ENCODE data around the gene CTNNB1.

CTNNB1 gene

DNA sequence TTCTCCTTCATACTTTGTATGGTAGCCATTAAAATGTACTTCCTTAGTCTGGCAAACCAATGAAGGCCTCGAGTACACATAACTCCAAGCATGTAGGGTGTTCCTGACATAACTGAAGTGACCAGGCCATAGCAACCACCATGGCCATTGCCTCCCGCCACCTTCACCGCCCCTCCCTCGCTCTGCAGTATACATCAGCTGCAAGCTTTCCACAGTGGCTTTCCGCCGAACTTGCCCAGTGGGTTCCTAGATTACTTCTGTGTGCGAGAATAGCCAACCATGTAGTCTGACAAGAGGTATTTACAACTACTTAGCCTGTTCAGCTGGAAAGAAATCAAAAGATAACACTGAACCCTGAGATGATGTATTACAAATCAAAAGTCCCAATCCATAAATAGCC is 3.4 kb upstream of the CTNNB1 start:
- Histone ChIP-seq H3K27me3 (ENCODE audit: insufficient read depth, low read length) (peaks cover 8% of the 10 kb centered on the region; the same call in 1 of the 2 replicates), H3K27ac (ENCODE audit: low read length) (no peak overlapping the region), H3K9ac (ENCODE audit: low read depth, low read length) (no peak overlapping the region), H3K4me3 (ENCODE audit: low read length) (no peak overlapping the region), H3K9me3 (ENCODE audit: insufficient read depth, low read depth, low read length) (no peaks in the 10 kb centered on the region), H3K36me3 (ENCODE audit: insufficient read depth, low read depth, low read length) (no peaks in the 10 kb centered on the region), H3K4me1 (ENCODE audit: insufficient read depth, low read length) (peaks cover 3% of the 10 kb centered on the region; the same call in 1 of the 2 replicates)

DNA sequence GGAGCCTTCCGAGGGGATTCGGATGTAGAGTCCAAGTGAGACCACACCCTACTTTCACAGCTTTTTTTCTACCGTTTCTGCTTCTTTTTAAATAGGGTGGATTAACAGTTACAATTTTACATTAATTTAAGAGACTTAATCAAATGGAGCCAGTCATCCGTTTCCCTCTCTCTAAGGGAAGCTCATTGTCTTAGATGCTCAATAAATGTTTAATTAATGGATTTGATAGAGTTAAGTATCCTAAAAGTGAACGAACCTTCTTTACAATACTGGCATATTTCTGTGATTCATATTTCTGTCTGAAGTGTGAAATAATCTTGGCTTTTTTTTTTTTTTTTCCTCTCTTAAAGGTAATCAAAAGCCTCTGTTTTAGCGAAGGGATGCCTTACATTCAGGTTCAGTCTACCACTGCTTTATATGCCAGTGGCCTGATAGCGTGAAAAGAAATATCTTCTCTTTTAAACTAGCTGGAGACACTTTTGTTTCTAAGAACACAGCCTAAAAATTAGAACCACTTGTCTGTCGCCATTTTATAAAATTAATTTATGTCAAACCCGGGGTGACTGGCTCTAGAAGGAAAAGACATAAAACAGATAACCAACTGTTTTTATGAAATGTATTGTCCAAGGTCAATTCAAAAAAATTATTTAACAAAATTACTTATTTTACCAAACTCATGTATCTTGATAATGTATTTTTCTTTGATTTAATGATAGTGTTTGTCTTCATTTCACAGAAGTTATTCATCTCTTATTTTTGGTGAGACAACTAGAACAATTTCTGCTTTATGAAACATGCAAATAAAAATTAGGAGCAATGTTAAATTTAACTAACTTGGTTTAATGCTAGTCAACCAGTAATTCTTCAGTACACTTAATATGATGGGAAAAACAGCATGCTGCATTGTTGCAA is 2.5 kb upstream of the CTNNB1 start:
- H3K27ac ChIP-seq (ENCODE audit: low read length), result no peak overlapping the region
- no peak overlapping the region for H3K4me3 ChIP-seq (ENCODE audit: low read length)
- peaks cover 8% of the 10 kb centered on the region; the same call in 1 of the 2 replicates for H3K27me3 ChIP-seq (ENCODE audit: insufficient read depth, low read length)
- H3K36me3 ChIP-seq (ENCODE audit: insufficient read depth, low read depth, low read length), result no peaks in the 10 kb centered on the region
- no peaks in the 10 kb centered on the region for H3K9me3 ChIP-seq (ENCODE audit: insufficient read depth, low read depth, low read length)
- no peak overlapping the region for H3K9ac ChIP-seq (ENCODE audit: low read depth, low read length)
- peaks cover 8% of the 10 kb centered on the region; the same call in 1 of the 2 replicates for H3K4me1 ChIP-seq (ENCODE audit: insufficient read depth, low read length)

DNA sequence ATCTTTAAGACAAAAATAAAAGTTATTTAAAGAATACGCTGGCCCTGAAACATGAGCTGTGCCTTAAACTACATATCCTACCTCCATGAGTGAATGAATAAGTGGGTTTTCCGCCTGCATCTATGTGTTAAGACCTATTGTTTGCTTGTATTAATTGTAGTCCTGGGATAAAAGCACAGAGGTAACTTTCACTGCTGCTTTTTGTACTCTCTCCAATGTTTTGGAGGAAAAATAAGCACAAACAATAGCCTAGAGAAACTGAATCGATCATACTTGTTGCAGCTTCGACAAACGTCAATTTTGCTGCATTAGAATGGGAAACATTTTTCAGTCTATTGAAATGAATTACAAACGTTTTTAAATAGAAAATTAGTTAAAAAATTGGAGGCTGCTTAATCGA is 1.3 kb upstream of the CTNNB1 start:
- peaks cover 8% of the 10 kb centered on the region; the same call in 1 of the 2 replicates for H3K27me3 ChIP-seq (ENCODE audit: insufficient read depth, low read length)
- H3K36me3 ChIP-seq (ENCODE audit: insufficient read depth, low read depth, low read length), result no peaks in the 10 kb centered on the region
- H3K9me3 ChIP-seq (ENCODE audit: insufficient read depth, low read depth, low read length), result no peaks in the 10 kb centered on the region
- H3K4me1 ChIP-seq (ENCODE audit: insufficient read depth, low read length), result peaks cover 12% of the 10 kb centered on the region; the same call in 1 of the 2 replicates
- H3K27ac ChIP-seq (ENCODE audit: low read length), result no peak overlapping the region
- H3K4me3 ChIP-seq (ENCODE audit: low read length), result peak overlapping the region; percentile 86
- peak overlapping the region; percentile 95; the same call in 1 of the 2 replicates for H3K9ac ChIP-seq (ENCODE audit: low read depth, low read length)

DNA sequence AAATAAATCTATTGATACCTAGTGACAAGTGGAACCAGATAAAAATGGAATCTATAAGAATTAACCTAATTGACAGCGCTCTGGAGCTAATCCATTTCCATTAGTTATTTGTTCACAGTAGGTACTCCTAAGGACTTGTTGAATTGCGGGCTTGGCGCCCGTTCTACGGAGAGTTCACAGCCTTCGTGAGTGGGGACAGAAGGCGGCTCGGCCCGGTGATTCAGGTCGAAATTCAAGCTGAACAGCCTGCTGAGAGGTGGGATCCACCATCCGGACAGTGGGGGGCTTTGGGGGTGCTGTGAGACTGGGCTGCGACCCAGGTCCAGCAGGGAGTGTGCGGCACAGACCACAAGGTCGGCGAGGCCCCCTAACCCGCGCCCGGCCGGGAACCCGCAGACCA is 779 bp upstream of the CTNNB1 start:
- no peak overlapping the region for H3K27ac ChIP-seq (ENCODE audit: low read length)
- H3K4me3 ChIP-seq (ENCODE audit: low read length), result peak overlapping the region; percentile 86
- peaks cover 17% of the 10 kb centered on the region; the same call in 1 of the 2 replicates for H3K4me1 ChIP-seq (ENCODE audit: insufficient read depth, low read length)
- H3K36me3 ChIP-seq (ENCODE audit: insufficient read depth, low read depth, low read length), result no peaks in the 10 kb centered on the region
- H3K27me3 ChIP-seq (ENCODE audit: insufficient read depth, low read length), result peaks cover 8% of the 10 kb centered on the region; the same call in 1 of the 2 replicates
- peak overlapping the region; percentile 95; the same call in 1 of the 2 replicates for H3K9ac ChIP-seq (ENCODE audit: low read depth, low read length)
- no peaks in the 10 kb centered on the region for H3K9me3 ChIP-seq (ENCODE audit: insufficient read depth, low read depth, low read length)

DNA sequence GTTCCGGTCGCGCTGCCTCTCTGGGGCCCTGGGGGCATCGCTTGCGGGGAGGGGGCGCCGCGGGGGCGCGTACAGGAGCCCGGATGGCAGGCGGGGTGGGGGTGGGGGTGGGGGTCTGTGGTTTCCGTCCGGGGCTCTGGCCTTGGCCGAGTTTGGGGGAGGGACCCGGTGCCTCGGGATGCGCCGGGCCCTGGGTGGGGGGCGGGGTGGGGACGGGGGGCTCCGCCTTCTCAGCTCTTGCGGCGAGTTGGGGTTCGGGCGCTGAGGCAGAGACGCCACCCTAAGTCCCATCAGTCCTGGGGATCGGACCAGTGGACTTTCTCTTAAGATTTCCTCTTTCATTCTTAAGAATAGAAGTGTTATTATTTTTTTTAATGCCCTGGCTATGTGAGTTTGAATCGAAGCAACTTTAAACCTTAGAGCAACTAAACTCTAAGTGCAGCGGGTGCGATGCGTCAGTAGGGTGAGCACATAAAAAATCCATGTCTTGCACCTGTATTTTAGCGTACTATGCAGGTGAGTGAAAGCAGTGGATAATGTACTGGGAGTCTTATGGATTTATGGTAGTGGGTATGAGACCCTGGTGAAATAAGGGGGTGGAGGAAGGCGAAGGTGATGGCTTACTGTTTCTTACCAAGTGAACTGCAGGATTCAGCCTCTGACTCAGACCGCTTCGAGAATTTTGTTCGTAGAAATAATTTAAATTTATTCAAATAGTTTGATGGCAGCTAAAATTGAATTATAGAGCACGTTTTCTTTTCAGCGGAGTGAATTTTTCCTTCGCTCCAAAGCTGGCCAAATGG is 762 bp downstream of the CTNNB1 start:
- H3K9ac ChIP-seq (ENCODE audit: low read depth, low read length), result peak overlapping the region; percentile 95
- no peaks in the 10 kb centered on the region for H3K9me3 ChIP-seq (ENCODE audit: insufficient read depth, low read depth, low read length)
- H3K36me3 ChIP-seq (ENCODE audit: insufficient read depth, low read depth, low read length), result no peaks in the 10 kb centered on the region
- H3K27me3 ChIP-seq (ENCODE audit: insufficient read depth, low read length), result peaks cover 8% of the 10 kb centered on the region; the same call in 1 of the 2 replicates
- H3K4me3 ChIP-seq (ENCODE audit: low read length), result peak overlapping the region; percentile 97
- H3K4me1 ChIP-seq (ENCODE audit: insufficient read depth, low read length), result peaks cover 33% of the 10 kb centered on the region; the same call in 1 of the 2 replicates
- H3K27ac ChIP-seq (ENCODE audit: low read length), result no peak overlapping the region

DNA sequence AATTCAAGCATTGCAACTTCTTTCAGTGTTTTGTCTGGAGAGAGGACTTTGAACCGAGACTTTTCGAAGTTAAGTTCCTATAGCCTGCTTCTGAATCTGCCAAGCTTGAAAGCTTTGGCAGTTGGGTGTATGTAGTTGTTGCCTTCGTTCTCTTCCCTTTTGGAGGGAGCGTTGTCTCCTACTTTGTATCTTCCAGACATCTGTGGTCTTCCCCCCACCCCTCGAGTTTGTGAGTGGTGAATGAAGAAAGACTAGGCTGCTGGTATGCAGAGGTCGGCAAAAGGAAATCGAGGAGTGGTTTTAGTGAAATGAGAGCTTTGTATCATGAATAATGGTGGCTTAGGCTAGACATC is 1.3 kb downstream of the CTNNB1 start:
- H3K27me3 ChIP-seq (ENCODE audit: insufficient read depth, low read length), result peaks cover 8% of the 10 kb centered on the region; the same call in 1 of the 2 replicates
- H3K4me3 ChIP-seq (ENCODE audit: low read length), result peak overlapping the region; percentile 97
- no peaks in the 10 kb centered on the region for H3K9me3 ChIP-seq (ENCODE audit: insufficient read depth, low read depth, low read length)
- no peak overlapping the region for H3K27ac ChIP-seq (ENCODE audit: low read length)
- H3K4me1 ChIP-seq (ENCODE audit: insufficient read depth, low read length), result peaks cover 36% of the 10 kb centered on the region
- no peaks in the 10 kb centered on the region for H3K36me3 ChIP-seq (ENCODE audit: insufficient read depth, low read depth, low read length)
- peak overlapping the region; percentile 87 for H3K9ac ChIP-seq (ENCODE audit: low read depth, low read length)

DNA sequence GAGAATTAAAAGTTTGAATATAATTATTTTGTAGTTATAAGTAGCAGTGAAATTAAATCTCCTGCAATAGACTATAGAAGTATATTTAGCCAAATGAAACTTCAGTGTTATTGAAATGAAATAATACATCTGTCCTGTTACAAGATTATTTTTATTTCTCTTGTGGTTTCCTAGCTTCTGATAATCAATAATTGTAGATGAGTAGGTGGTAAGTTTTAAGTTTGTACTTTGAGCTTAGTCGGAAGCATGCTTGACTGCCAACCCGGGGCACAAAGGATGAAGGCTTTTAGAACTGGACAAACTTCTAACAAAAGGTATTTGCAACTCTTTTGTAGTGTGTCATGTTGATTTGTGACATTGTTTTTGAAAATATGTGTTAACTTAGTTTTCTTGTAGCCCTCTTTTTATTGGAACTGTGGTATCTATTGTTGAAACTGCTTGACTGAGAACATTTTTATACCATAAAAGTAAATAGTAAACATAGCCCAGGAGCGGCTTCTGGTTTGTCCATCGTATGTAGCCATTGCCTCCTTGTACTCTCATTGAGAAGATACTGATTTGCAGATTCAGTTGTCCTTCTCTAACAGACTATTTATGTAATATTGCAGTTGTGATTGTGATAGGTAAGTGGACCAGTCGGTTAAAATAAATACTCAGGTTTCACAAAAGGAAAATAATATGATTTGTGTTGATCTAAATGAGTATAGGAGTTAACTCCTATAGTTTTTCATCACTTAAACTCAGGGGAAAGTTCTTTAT is 2.9 kb downstream of the CTNNB1 start:
- Histone ChIP-seq H3K4me3 (ENCODE audit: low read length) (peak overlapping the region; percentile 97), H3K9ac (ENCODE audit: low read depth, low read length) (peak overlapping the region; percentile 87)

DNA sequence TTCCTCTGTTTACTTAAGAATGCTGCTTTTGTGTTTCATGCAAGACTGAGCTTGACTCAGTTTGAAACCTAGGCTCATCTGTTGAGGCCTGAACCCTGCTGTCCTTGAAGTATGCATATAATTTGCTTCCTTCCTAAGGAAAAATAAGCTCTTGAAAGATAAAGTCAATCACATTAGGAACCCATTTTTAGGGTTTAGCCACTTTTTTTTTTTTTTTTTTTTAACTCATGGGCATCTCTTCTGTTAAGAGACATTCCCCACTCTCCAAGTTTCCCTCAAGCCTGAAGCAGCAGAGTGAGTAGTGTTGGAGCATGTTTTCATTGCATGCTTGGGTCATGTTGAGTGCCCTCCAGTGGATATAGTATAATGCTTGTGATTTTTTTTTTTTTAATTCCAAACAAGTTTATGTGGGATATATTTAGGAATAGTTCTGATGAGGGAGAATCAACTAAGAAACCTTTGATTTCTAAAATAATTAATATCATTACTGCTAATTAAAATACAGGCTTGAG is 3.6 kb downstream of the CTNNB1 start:
- H3K27ac ChIP-seq (ENCODE audit: low read length), result no peak overlapping the region
- peak overlapping the region; percentile 87 for H3K9ac ChIP-seq (ENCODE audit: low read depth, low read length)
- H3K27me3 ChIP-seq (ENCODE audit: insufficient read depth, low read length), result peaks cover 3% of the 10 kb centered on the region; the same call in 1 of the 2 replicates
- H3K9me3 ChIP-seq (ENCODE audit: insufficient read depth, low read depth, low read length), result no peaks in the 10 kb centered on the region
- no peaks in the 10 kb centered on the region for H3K36me3 ChIP-seq (ENCODE audit: insufficient read depth, low read depth, low read length)
- peak overlapping the region; percentile 97 for H3K4me3 ChIP-seq (ENCODE audit: low read length)
- H3K4me1 ChIP-seq (ENCODE audit: insufficient read depth, low read length), result peaks cover 55% of the 10 kb centered on the region

More for the DNA sequence above, 2.9 kb downstream of the CTNNB1 start:
- peaks cover 48% of the 10 kb centered on the region for H3K4me1 ChIP-seq (ENCODE audit: insufficient read depth, low read length)
- no peak overlapping the region for H3K27ac ChIP-seq (ENCODE audit: low read length)
- H3K27me3 ChIP-seq (ENCODE audit: insufficient read depth, low read length), result peaks cover 8% of the 10 kb centered on the region; the same call in 1 of the 2 replicates
- H3K36me3 ChIP-seq (ENCODE audit: insufficient read depth, low read depth, low read length), result no peaks in the 10 kb centered on the region
- H3K9me3 ChIP-seq (ENCODE audit: insufficient read depth, low read depth, low read length), result no peaks in the 10 kb centered on the region

DNA sequence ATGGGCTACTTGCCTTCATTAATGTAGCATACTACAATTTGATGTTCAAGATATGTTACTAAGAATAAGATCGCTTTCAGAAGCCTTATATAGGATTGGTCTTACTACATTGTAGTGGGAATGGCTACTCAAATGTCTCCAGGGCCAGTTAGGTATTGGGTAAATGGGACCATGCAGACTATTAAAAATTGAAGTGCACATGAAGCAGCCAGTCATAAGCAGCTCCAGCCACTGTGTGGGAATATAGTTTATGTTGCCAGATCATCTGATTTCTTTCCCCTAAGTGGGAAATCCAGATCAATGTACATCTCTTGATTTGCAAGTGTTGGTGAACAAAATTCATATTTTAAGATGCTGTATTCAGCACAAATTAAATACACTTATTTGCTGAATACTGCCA is 5.1 kb downstream of the CTNNB1 start:
- Histone ChIP-seq H3K36me3 (ENCODE audit: insufficient read depth, low read depth, low read length) (0 out of 2 replicates have a peak, but pooled peaks cover under 1% of the 10 kb centered on the region), H3K9ac (ENCODE audit: low read depth, low read length) (0 out of 2 replicates have a peak overlapping the region, but pooled peaks have one; percentile 22)

DNA sequence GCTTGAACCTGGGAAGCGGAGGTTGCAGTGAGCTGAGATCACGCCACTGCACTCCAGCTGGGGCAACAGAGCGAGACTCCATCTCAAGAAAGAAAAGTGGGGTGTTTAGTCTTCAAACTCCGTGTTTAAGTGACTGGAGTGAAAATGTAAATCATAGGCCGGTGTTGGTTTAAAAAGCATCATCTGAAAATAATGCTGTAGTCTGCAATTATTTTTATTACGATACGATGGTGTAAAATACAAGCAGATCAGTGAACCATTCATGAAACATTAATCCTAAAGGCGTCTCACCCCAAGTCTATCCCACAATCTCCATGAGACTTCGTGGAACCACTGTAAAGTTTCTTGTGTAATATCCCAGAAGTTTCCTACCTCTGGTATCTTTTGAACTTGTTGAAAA is 6.3 kb downstream of the CTNNB1 start:
- Histone ChIP-seq H3K9ac (ENCODE audit: low read depth, low read length) (no peak overlapping the region), H3K36me3 (ENCODE audit: insufficient read depth, low read depth, low read length) (0 out of 2 replicates have a peak, but pooled peaks cover 4% of the 10 kb centered on the region), H3K9me3 (ENCODE audit: insufficient read depth, low read depth, low read length) (no peaks in the 10 kb centered on the region), H3K27me3 (ENCODE audit: insufficient read depth, low read length) (no peaks in the 10 kb centered on the region), H3K27ac (ENCODE audit: low read length) (no peak overlapping the region), H3K4me1 (ENCODE audit: insufficient read depth, low read length) (peaks cover 66% of the 10 kb centered on the region), H3K4me3 (ENCODE audit: low read length) (no peak overlapping the region; the same call in 1 of the 2 replicates)

More for the DNA sequence above, 5.1 kb downstream of the CTNNB1 start:
- Histone ChIP-seq H3K27me3 (ENCODE audit: insufficient read depth, low read length) (no peaks in the 10 kb centered on the region), H3K9me3 (ENCODE audit: insufficient read depth, low read depth, low read length) (no peaks in the 10 kb centered on the region), H3K4me1 (ENCODE audit: insufficient read depth, low read length) (peaks cover 66% of the 10 kb centered on the region), H3K4me3 (ENCODE audit: low read length) (peak overlapping the region; percentile 97), H3K27ac (ENCODE audit: low read length) (no peak overlapping the region)
